Measurements from ENCODE around the gene JAK2. TPM values are rescaled to one million over a fixed set of nuclear protein-coding genes. Genes with fewer than 3 reads are reported as not detected.
"Not testable (repeated sequence)": the region's sequence is repeated elsewhere in the genome, so short reads cannot be mapped to it uniquely, and the experiment has no call there.

Gene JAK2
- total RNA-seq, 2 experiments from 2014 or later = 23.2 to 25.5 TPM

- no peak for DNase-seq
- peaks cover 59% of the 10 kb centered on the region for H3K36me3 Mint-ChIP-seq
- POLR2A ChIA-PET = no interaction called here
These were observed 57.6 kb downstream of the JAK2 start for GRCh38 chr9:5042661-5043178.

GRCh38 chr9:5043381-5043780 is 58.3 kb downstream of the JAK2 start:
- Mint-ChIP-seq H3K36me3 (peaks cover 61% of the 10 kb centered on the region), H3K4me1 (ENCODE audit: low read depth) (no peaks in the 10 kb centered on the region), H3K4me3 (no peak overlapping the region), H3K27ac (no peak overlapping the region), H3K9me3 (peaks cover 14% of the 10 kb centered on the region), H3K27me3 (no peaks in the 10 kb centered on the region)
- intact Hi-C loops (cut with micrococcal nuclease) = no loop called here
- DNase-seq = no peak
- CTCF ChIA-PET = interaction anchor here (0.9 kb wide), 1 partner anchor 55 kb away, joined by 3 read pairs; no protein-coding TSS in a partner anchor
- POLR2A ChIA-PET = no interaction called here

More at GRCh38 chr9:5042661-5043178, 57.6 kb downstream of the JAK2 start:
- Mint-ChIP-seq H3K9me3 (peaks cover 14% of the 10 kb centered on the region), H3K4me1 (ENCODE audit: low read depth) (no peaks in the 10 kb centered on the region), H3K27me3 (no peaks in the 10 kb centered on the region), H3K4me3 (no peak overlapping the region), H3K27ac (no peak overlapping the region)
- intact Hi-C loops (cut with micrococcal nuclease) = no loop called here
- CTCF ChIA-PET = no interaction called here

- no peaks in the 10 kb centered on the region for H3K4me1 Mint-ChIP-seq (ENCODE audit: low read depth)
- no peaks in the 10 kb centered on the region for H3K27me3 Mint-ChIP-seq
- intact Hi-C loops (cut with micrococcal nuclease) = no loop called here
- H3K9me3 Mint-ChIP-seq = peaks cover 14% of the 10 kb centered on the region
- POLR2A ChIA-PET = no interaction called here
- no peak for DNase-seq
- CTCF ChIA-PET = interaction anchor here (0.9 kb wide), 1 partner anchor 56 kb away, joined by 3 read pairs; no protein-coding TSS in a partner anchor
- peaks cover 56% of the 10 kb centered on the region for H3K36me3 Mint-ChIP-seq
- no peak overlapping the region for H3K27ac Mint-ChIP-seq
- H3K4me3 Mint-ChIP-seq = no peak overlapping the region
These were observed 59.1 kb downstream of the JAK2 start for GRCh38 chr9:5044160-5044559.

GRCh38 chr9:5052838-5053237 is 67.8 kb downstream of the JAK2 start:
- no peak overlapping the region for H3K27ac Mint-ChIP-seq
- H3K27me3 Mint-ChIP-seq = no peaks in the 10 kb centered on the region
- H3K4me1 Mint-ChIP-seq (ENCODE audit: low read depth) = no peaks in the 10 kb centered on the region
- intact Hi-C loops (cut with micrococcal nuclease) = no loop called here
- ChIA-PET POLR2A (no interaction called here), CTCF (no interaction called here)
- H3K9me3 Mint-ChIP-seq = no peaks in the 10 kb centered on the region
- no peak for DNase-seq
- peaks cover 37% of the 10 kb centered on the region for H3K36me3 Mint-ChIP-seq
- no peak overlapping the region for H3K4me3 Mint-ChIP-seq

GRCh38 chr9:5062631-5063030 is 77.6 kb downstream of the JAK2 start:
- ChIA-PET CTCF (no interaction called here), POLR2A (no interaction called here)
- intact Hi-C loops (cut with micrococcal nuclease) = no loop called here
- H3K27ac Mint-ChIP-seq = no peak overlapping the region
- H3K4me1 Mint-ChIP-seq (ENCODE audit: low read depth) = peaks cover 9% of the 10 kb centered on the region
- no peaks in the 10 kb centered on the region for H3K9me3 Mint-ChIP-seq
- no peak for DNase-seq
- H3K36me3 Mint-ChIP-seq = peaks cover 35% of the 10 kb centered on the region
- no peaks in the 10 kb centered on the region for H3K27me3 Mint-ChIP-seq
- no peak overlapping the region for H3K4me3 Mint-ChIP-seq

GRCh38 chr9:5072871-5073270 is 87.8 kb downstream of the JAK2 start:
- POLR2A ChIA-PET = no interaction called here
- Mint-ChIP-seq H3K27ac (no peak overlapping the region), H3K9me3 (no peaks in the 10 kb centered on the region), H3K36me3 (peaks cover 42% of the 10 kb centered on the region), H3K4me3 (no peak overlapping the region), H3K27me3 (no peaks in the 10 kb centered on the region), H3K4me1 (ENCODE audit: low read depth) (no peaks in the 10 kb centered on the region)
- no peak for DNase-seq
- intact Hi-C loops (cut with micrococcal nuclease) = no loop called here
- CTCF ChIA-PET = no interaction called here

- H3K27ac Mint-ChIP-seq = no peak overlapping the region
- POLR2A ChIA-PET = no interaction called here
These were observed 88.6 kb downstream of the JAK2 start for GRCh38 chr9:5073701-5074100.

GRCh38 chr9:5085993-5086392 is 100.9 kb downstream of the JAK2 start:
- H3K9me3 Mint-ChIP-seq = no peaks in the 10 kb centered on the region
- ChIA-PET CTCF (no interaction called here), POLR2A (no interaction called here)
- no peaks in the 10 kb centered on the region for H3K27me3 Mint-ChIP-seq
- H3K36me3 Mint-ChIP-seq = peaks cover 57% of the 10 kb centered on the region
- H3K27ac Mint-ChIP-seq = no peak overlapping the region
- no peak overlapping the region for H3K4me3 Mint-ChIP-seq
- no peak for DNase-seq
- H3K4me1 Mint-ChIP-seq (ENCODE audit: low read depth) = no peaks in the 10 kb centered on the region
- intact Hi-C loops (cut with micrococcal nuclease) = no loop called here

More at GRCh38 chr9:5073701-5074100, 88.6 kb downstream of the JAK2 start:
- no peaks in the 10 kb centered on the region for H3K9me3 Mint-ChIP-seq
- H3K36me3 Mint-ChIP-seq = peaks cover 38% of the 10 kb centered on the region
- no peak for DNase-seq
- no peaks in the 10 kb centered on the region for H3K4me1 Mint-ChIP-seq (ENCODE audit: low read depth)
- CTCF ChIA-PET = no interaction called here
- H3K4me3 Mint-ChIP-seq = no peak overlapping the region
- intact Hi-C loops (cut with micrococcal nuclease) = no loop called here
- no peaks in the 10 kb centered on the region for H3K27me3 Mint-ChIP-seq

GRCh38 chr9:5089737-5090136 is 104.7 kb downstream of the JAK2 start:
- H3K9me3 Mint-ChIP-seq = no peaks in the 10 kb centered on the region
- no peak for DNase-seq
- no peak overlapping the region for H3K27ac Mint-ChIP-seq
- no peaks in the 10 kb centered on the region for H3K4me1 Mint-ChIP-seq (ENCODE audit: low read depth)
- ChIA-PET CTCF (no interaction called here), POLR2A (no interaction called here)
- H3K36me3 Mint-ChIP-seq = peaks cover 36% of the 10 kb centered on the region
- intact Hi-C loops (cut with micrococcal nuclease) = no loop called here
- no peaks in the 10 kb centered on the region for H3K27me3 Mint-ChIP-seq
- no peak overlapping the region for H3K4me3 Mint-ChIP-seq

- Mint-ChIP-seq H3K27me3 (no peaks in the 10 kb centered on the region), H3K36me3 (no peaks in the 10 kb centered on the region), H3K4me1 (ENCODE audit: low read depth) (no peaks in the 10 kb centered on the region), H3K27ac (no peak overlapping the region), H3K9me3 (no peaks in the 10 kb centered on the region), H3K4me3 (no peak overlapping the region)
- DNase-seq = no peak
- ChIA-PET POLR2A (no interaction called here), CTCF (interaction anchor here (1.3 kb wide), 1 partner anchor 107 kb away, joined by 3 read pairs; no protein-coding TSS in a partner anchor)
- intact Hi-C loops (cut with micrococcal nuclease) = no loop called here
These were observed 110.7 kb downstream of the JAK2 start for GRCh38 chr9:5095795-5096194.

- ChIA-PET CTCF (no interaction called here), POLR2A (no interaction called here)
- Mint-ChIP-seq H3K36me3 (peaks cover 9% of the 10 kb centered on the region), H3K27ac (no peak overlapping the region), H3K4me1 (ENCODE audit: low read depth) (no peaks in the 10 kb centered on the region), H3K9me3 (peaks cover 21% of the 10 kb centered on the region), H3K27me3 (no peaks in the 10 kb centered on the region), H3K4me3 (no peak overlapping the region)
- intact Hi-C loops (cut with micrococcal nuclease) = no loop called here
- no peak for DNase-seq
These were observed 114.4 kb downstream of the JAK2 start for GRCh38 chr9:5099466-5099865.

GRCh38 chr9:5101127-5101526 is 116.1 kb downstream of the JAK2 start:
- H3K4me3 Mint-ChIP-seq; H3K4me1 Mint-ChIP-seq (ENCODE audit: low read depth); H3K27ac Mint-ChIP-seq; POLR2A ChIA-PET; intact Hi-C loops (cut with micrococcal nuclease); CTCF ChIA-PET; H3K27me3 Mint-ChIP-seq; DNase-seq: not testable (repeated sequence)
- Mint-ChIP-seq H3K36me3 (peaks cover 21% of the 10 kb centered on the region), H3K9me3 (peaks cover 35% of the 10 kb centered on the region)

- DNase-seq; CTCF ChIA-PET; POLR2A ChIA-PET; H3K4me1 Mint-ChIP-seq (ENCODE audit: low read depth); H3K4me3 Mint-ChIP-seq; H3K27ac Mint-ChIP-seq; intact Hi-C loops (cut with micrococcal nuclease); H3K27me3 Mint-ChIP-seq: not testable (repeated sequence)
- Mint-ChIP-seq H3K36me3 (peaks cover 30% of the 10 kb centered on the region), H3K9me3 (peaks cover 39% of the 10 kb centered on the region)
These were observed 121.4 kb downstream of the JAK2 start for GRCh38 chr9:5106517-5106916.

Data from activated CD4-positive, alpha-beta memory T cell treated with anti-CD3 and anti-CD28 coated beads for 36 hours (primary cell).